ENCODE data around the gene MCTP1.

Gene MCTP1

DNA sequence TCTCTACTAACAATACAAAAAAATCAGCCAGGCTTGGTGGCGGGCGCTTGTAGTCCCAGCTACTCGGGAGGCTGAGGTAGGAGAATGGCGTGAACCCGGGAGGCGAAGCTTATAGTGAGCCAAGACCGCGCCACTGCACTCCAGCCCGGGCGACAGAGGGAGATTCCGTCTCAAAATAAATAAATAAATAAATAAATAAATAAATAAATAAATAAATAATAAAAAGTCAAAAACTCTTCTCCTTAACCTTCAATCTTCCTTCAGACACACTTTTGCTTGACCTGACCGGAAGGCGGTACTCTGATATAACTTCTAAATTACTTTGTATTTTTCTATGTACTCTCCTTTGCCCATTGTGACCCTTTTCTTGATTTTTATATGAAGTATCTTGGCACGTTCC lies 364.3 kb downstream of the MCTP1 start:
- DNase-seq, result no peak

DNA sequence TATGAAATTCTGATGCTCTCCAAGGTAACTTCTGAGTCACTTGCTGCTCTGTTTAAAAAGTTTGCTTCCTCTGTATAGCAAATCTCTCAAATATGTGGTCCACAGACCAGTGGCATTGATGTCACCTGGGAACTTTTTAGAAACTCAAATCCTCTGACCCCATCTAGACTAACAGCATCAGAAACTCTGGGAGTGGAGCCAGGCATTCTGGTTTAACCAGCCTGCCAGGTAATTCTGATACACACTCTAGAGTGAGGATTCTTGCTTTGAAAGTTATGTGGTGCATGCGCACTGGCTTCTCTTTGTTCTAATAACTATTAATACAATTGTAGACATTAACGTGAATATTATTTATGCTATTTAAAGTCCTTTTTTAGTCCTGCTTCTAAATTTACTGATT lies 368.3 kb downstream of the MCTP1 start:
- DNase-seq, result no peak

DNA sequence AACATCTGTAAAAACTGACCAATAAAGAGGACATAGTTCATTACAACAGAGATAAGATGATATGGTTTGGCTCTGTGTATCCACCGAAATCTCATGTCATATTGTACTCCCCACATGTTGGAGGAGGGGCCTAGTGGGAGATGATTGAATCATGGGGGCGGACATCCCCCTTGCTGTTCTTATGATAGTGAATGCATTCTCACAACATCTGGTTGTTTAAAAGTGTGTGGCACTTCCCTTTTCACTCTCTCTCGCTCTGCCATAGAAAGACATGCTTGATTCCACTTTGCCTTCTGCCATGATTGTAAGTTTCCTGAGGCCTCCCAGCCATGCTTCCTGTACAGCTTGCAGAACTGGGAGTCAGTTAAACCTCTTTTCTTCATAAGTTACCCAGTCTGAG lies 373.6 kb downstream of the MCTP1 start:
- DNase-seq, result no peak

DNA sequence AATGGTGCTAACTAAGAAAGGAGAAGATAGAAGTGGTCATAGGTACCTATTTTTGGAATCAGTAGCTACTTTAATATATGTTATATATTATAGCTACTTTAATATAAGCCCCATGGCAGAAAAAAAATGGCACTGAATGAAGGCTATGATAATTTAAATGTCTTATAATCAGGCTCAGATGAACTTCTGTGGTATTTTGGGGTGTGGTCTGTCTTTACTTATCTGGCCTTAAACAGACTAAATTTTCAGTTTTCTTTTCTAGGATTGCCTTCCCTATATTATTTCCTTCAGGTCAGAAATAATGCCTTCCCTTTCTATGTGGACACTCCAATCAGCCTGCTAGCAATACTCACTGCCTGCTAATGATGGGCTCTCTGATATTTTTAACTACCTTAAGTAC lies 374.2 kb downstream of the MCTP1 start:
- DNase-seq, result no peak

DNA sequence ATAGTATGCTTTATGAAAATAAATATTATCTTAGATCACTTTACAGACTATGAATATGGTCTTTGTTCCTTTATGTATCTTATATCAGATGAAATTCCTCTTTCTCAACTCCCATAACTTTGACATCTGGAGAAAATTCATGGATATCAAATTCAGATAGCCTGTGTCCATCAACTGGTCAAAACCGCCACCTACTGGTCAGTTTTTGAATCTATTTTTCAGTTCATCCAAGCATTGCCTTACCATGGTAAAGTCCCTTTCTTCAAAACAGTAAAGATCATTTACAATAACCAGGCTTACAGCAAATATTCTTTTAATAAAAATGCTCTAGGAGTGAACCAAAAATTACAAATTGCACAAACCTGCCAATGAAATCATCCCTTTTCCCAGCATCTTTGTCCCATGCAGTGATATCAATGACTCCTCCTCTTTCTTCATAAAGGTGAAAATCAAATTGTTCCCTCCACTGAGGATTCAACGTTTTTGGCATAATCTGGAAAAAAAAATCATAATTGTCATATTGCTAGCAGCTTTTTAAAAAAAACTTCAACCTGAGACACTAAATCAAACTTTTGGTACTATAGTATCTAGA lies 375.9 kb downstream of the MCTP1 start:
- no peak for DNase-seq

DNA sequence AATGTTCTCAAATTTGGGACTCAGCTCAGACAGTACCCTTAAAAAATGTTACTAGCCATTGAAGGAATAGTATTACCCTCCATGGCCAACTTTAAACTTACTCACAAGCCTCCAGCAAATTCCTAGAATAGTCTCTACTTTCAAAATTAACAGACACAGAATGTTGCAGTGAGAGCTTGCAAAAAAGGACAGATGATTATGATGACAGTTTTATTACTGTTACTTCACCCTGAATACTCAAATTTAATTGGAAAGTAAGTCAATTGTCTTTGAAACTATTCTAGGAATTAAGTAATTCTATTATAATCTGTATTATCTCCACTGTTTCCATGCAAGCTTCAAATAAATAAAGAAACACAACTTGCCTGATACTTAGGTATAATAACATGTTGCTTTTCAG lies 378.1 kb downstream of the MCTP1 start:
- no peak for DNase-seq

DNA sequence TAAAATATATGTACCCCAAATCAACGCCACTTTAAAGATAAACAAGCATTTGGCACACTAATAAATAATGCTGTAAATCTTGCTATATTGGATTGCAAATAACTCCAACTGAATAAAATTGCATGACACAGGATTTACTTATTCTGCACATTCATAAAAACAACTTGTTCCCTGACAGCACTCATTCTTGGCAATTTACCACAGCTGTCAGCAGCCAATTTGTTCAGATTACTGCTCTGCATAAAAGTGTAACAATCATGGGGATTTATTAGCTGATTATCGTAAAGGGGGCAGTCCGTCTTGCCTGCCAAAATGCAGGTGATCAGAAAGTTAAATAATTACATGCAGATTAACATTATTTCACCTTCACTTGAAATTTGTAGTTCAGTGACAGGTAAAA lies 381.2 kb downstream of the MCTP1 start:
- no peak for DNase-seq

DNA sequence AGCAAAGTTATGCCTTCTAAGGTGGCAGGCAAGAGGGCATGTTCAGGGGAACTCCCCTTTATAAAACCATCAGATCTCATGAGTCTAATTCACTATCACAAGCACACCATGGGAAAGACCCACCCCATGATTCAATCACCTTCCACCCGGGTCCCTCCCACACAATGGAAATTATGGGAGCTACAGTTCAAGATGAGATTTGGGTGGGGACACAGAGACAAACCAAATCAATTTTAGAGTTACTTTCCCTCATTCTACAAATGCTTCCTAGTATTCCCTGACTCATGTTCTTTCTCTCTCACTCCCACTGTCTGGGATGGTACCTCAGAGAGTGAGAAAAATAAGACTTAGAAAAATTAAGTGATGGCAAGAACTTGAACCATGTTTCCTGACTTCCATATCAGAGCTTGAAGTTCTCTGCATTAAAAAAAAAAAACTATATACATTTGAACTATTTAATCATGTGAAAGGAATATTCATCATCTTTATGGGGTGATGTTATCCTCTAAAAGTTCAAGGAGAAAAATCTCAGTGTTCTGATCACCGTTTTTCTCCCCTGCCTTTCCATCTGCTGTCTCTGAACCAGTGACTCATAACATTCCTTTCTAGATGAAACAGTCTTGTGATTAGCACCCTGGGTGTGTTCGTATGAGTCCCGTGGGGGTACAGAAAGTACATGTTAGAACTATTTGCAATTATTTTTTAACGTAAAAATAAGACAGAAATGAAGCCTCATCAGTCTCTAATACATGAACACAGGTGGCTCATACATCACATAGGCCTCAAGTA lies 383.5 kb downstream of the MCTP1 start:
- DNase-seq, result no peak

DNA sequence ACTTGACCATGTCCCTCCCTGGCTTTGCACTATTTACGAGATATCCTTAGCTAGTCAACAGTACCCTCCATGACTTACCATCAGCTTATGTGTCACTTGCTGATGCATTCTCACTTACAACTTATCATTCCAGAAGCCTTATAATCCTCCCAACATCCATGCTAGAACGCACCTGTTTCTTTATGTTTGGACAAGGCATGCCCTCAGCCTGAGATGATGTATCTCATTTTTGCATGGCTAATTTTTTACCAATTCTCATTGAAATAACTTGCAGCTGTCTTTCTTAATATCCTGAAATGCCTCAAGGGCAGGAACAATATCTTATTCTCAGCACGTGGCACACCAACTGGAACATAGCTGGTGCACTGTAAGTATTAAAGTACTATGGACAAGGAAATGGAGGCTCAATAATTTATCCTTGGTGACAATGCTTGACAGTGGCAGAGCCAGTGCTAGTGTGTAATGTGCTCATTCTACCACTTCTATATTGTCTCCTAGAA lies 384.8 kb downstream of the MCTP1 start:
- DNase-seq, result no peak

DNA sequence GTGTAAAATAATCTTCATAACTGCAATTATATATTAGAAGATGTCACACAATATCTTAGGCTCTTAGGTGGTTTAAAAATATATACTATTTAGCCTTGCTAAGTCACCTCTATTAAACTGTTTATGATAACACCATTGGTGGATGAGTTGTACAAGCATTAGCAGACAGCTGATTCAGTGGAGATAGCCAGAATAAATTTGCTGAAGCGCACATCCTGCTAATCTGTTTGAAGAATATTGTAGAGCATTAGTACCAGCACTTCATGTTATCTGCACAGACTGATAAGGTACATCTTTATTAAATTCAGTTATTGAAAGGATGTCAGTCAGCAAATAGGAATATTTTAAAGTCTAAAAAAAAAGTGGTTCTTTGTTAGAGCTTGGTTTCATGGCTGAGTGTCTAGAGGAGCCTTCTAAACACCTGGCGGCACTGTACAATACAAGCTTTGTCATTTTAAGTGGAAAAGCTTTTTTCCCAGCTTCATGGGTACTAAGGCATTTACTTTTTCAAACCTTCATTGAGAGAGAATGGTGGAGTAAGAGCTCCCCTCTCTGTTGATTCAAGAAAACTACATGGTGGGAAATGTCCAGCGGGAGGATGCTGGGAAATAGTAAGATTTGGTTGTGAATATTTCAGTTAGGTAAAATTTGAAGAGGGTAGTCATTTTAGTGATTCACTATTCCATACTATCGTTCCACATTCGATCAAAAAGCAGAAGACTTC lies 391.3 kb downstream of the MCTP1 start:
- DNase-seq, result no peak

DNA sequence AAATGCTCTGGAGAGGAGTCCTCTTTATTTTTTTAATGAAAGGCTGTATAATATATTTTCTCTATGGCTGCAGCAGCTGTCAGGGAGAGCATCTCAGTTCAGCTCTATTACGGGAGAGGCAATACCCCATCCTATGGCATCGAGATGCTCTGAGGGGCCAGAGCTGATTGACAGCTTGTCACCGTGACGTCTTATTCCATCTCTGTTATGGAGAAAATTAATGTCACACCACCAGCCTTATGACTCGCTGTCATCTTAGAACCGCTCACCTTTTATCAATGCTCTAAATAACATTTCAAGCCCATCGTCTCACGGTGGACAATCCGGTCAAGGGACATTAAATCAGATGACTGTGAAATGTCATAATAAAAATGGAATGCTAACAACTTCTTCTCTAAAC lies 392.9 kb downstream of the MCTP1 start:
- no peak for DNase-seq

DNA sequence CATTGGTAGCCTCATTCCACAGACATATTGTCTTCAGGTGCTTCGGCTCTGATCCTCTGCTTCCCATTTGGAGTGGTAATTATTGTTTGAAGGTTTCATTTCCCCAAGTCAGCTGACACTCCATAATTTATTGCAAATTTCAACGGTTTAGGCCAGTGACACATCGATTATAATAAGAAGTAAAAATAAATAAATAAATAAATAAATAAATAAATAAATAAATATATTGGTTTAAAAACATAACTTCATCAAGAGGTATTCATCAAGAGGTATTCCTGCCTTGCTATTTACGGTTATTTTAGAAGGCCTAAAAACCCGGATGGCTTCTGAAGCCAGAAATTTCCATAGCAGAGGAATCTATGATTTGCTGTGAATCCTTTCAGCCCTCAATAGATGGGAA lies 393.3 kb downstream of the MCTP1 start:
- DNase-seq, result no peak

DNA sequence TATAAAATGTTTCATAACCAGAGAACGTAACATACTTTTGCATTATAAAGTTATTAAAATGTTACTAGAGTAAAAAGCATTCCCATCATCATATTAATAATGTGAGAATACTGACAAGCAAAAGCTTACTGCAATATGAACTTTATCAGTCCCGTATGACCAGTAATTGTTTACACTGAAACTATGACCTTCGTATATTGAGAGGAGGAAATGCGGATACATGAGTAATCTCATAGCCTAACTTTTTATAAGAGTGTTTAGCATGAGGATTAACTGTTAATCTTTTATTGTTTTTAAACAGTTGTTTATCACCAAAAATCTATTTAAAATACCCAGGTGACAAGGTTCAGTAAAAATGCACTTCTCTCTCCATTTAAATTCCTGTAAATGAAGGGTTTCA lies 394.0 kb downstream of the MCTP1 start:
- no peak for DNase-seq

DNA sequence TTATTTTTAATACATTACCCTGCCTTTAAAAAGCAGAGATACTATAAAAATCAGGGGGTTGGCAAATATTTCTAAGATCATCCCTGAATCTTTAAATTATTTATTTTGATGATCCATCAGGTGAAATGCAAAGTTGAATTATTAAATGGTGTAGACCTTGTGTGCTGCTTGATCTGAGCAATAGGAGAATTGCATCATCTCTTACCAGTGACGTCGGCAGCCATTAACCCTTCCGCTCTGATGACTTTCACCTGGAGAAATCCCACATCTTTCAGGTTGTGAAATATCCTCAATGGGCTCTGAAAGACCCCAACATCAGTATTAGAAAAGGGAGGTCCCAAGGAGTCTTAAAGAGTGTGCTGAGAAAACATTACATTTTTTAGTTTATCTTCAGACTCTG lies 396.2 kb downstream of the MCTP1 start:
- no peak for DNase-seq

DNA sequence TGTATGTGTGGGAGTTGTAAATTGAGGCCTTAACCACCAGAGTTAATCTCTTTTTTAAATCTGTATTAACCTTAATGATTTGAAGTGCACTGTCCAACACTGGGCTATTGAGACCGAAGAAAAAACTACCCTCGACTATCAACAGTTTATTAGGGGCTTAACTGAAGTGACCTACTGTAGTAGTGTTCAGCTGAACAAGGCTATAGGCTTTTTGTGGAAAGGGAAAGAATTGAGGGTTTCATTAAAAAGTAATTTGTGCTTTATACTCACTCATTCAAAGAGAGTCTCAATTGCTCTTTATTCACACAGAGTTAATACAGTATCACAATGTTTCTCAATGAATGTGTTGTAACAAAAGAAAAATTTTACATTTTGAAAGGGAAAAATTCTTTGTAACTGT lies 399.0 kb downstream of the MCTP1 start:
- no peak for DNase-seq

DNA sequence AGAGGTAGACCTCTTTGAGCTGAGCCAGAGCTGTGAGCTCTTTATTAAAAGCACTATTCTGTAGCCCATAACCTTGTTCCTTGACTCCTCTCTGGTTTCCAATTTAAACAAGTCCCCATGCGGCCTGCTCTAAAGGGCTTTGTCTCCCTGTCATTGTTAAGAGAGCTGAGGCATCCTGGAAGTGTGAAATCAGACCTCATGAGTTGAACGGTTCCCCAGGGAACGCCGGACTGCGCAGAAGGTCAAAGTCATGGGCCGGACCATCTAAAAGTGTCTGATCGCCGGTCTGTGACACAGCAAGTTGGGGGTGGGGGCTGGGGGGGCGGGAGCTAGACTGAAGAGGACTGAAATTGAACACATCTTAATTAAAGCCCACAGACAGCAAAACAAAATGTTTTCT lies 400.6 kb downstream of the MCTP1 start:
- no peak for DNase-seq

DNA sequence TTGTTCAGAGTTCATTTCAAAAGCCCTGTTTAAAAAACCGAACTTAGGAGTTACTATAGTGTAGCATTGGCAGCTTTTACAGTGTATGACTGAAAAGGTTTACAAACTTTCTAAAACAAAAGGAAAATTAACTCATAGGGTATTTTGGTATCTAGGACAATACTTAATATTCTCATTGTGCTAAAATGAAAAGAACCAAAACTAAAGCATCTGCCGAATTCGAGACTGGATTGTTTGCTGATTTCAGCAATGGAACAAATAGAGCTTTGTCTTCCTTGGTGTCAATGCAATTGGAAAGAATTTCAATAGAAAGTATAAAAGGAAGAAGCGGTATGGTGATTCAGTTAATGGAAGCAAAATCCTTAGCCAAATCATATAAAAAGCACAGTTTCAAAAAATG lies 412.4 kb downstream of the MCTP1 start:
- DNase-seq, result no peak

DNA sequence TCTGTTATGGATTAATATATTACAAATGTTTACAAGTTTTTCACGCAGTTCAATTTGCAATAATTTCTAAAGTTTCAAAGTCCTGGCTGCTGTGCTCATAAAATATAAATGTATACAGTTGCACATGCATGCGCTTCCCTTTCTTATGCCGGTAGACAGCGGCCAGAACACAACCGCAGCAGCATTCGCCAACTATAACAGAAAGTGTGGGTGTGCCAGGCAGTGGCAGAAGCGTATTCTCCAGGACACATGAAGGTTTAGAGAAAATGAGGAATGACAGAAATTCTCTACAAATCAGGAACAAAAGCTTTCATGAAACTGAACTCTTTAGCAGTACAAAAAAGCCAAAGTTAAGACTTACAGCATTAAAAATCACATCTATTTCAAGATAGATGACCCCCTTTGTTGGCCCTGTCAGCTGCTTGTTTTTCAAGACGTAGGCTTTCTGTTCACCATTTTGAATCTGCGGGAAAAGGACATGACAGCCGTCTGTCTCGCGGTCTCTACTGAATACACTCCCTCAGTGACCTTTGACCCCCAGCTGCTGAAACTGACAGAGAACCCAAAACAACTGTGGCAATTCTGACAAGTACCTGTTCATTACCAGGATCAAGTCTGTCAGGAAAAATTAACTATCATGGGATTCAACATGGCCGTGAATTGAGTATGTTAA lies 414.2 kb downstream of the MCTP1 start:
- DNase-seq, result no peak

DNA sequence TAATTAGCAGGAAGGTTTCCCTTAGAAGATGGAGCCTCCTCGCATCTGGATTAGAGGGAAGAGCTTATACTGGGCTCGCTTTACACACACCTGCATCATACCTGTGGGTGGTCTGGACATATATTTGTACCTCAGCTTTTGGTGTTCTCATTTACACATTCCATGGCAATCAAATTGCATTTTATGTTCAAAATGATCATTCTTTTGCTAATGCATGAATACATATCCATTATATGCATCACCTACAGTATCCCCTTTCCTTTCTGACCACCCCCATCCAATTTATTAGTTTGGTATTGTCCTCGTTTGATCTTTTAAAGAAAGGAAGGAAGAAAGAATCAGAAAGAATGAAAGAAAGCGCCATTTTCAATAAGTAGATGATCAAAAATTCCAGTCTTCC lies 415.0 kb downstream of the MCTP1 start:
- DNase-seq, result no peak

DNA sequence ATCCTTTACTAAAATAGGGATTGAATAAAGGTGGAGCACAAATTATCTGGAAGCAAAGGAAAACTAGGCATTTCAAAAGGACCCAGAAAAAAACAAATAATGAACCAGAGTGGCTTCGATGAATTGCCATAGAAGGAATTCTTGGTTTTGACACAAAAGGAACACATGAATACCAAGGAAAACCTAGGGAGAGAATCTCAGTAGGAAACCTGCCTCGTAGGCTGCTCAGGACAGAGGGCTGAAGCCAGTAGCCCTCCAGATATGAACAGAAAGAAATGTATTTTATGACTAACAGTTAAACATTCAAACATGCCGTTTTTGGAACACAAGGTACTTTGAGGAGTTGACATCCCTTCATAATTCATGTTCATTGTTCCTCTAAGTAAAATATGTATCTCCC lies 420.9 kb downstream of the MCTP1 start:
- DNase-seq, result no peak

DNA sequence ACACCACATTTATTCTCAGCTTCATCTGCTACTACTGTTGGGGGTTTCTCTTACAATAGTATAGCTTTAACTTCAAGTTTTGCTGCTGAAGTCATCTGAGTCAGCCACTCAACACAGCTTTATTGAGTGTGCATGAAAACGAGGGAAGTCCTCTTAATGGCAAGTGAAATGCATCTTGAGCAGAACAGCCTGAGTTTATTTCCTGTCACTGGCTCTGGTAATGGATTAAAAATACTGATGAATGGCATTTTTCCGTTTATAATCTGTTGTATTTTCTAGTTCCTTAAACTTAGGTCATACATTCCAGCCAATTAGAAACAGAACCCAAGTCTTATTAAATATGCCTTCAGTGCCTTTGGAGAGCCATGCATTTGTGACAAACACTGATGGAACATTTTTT lies 427.8 kb downstream of the MCTP1 start:
- no peak for DNase-seq

DNA sequence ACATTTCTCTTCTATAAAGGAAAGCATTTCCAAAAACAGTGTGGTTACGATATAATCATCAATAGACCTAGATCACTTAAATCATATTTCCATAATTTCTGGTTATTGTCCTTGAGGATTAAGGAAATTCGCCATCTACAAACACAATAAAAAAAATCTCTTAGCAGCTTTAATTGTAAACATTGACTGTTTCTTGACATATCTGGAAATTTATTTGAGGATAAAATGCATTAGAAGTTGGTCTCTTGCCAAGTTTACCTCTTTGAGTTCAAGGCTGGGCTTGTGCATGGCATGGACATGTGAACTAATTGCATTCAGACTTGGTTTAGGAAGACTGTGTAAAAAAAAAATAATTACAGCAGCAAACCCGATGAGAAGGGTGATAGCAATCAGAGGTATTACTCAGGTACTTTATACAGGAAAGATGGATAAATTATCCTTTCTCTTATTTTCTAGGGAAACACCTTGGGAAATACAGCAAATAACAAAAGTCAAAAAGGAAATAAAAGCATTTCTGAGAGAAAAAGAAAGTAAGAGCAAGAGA lies 428.6 kb downstream of the MCTP1 start:
- no peak for DNase-seq

DNA sequence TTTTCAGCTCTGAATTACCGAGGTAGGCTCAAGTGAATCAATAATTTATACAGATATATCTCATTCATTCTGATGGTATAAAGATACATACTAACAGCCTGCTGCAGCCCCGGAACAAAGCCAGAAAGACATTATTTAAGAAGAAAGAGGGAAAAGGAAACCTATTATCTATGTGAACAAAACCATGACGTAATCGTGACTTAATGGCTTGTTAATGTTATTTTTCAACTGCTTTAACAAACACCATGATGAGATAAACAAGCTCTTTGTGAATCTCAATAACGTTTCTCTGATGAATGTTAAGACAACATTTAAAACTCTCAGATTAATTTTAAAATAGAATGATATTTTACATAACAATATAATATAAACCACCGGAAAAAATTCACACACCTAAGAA lies 429.4 kb downstream of the MCTP1 start:
- DNase-seq, result no peak
